Subcutaneous abdominal adipose tissue (tissue), 5 donors: ENCODE measurements around the gene TNFRSF13B.

Source experiments
- H3K27ac ChIP-seq: one replicate; pipeline ENCODE4 v1.7.0; 2013; ENCODE audit warnings: low read depth, mild to moderate bottlenecking, inconsistent platforms, low read length, moderate library complexity
- H3K27me3 ChIP-seq, 5 donors: one replicate each; pipeline ENCODE4 v1.7.0; 2013; ENCODE audit warnings: low read length in 5 of 5, inconsistent platforms in 1 of 5; ENCODE audit not compliant: control insufficient read depth in 5 of 5, insufficient read depth in 4 of 5
- H3K36me3 ChIP-seq, 5 donors: one replicate each; pipeline ENCODE4 v1.7.0; 2013; ENCODE audit warnings: low read length in 5 of 5; ENCODE audit not compliant: control insufficient read depth in 5 of 5, insufficient read depth in 5 of 5
- H3K4me1 ChIP-seq, 5 donors: one replicate each; pipeline ENCODE4 v1.7.0; 2013; ENCODE audit warnings: low read length in 5 of 5, mild to moderate bottlenecking in 3 of 5, moderate library complexity in 1 of 5; ENCODE audit not compliant: control insufficient read depth in 5 of 5, insufficient read depth in 5 of 5
- H3K4me3 ChIP-seq, 5 donors: one replicate each; pipeline ENCODE4 v1.7.0; 2013; ENCODE audit warnings: low read length in 5 of 5, low read depth in 1 of 5
- H3K9ac ChIP-seq, 5 donors: one replicate each; pipeline ENCODE4 v1.7.0; 2013; ENCODE audit warnings: low read length in 5 of 5, mild to moderate bottlenecking in 4 of 5, moderate library complexity in 3 of 5
- H3K9me3 ChIP-seq, 5 donors: one replicate each; pipeline ENCODE4 v1.7.0; 2013; ENCODE audit warnings: low read length in 5 of 5; ENCODE audit not compliant: control insufficient read depth in 5 of 5
- donor health status: healthy.
- donor health status: healthy.
- donor health status: healthy.
- donor health status: healthy.
- donor health status: healthy.

The TNFRSF13B gene

GRCh38 chr17:16971458-16972338 is at the start of gene TNFRSF13B:
TSS of gene TNFRSF13B (minus strand) at chr17:16972118. CDS start at chr17:16972075, 43 bp downstream.
- H3K9me3 ChIP-seq, result no peaks in the 10 kb centered on the region
- H3K27me3 ChIP-seq, result peaks cover 0 to 11% (median 4%) of the 10 kb centered on the region in 5 donors
- H3K9ac ChIP-seq, result no peak within 1 kb of the TSS
- no peaks in the 10 kb centered on the region for H3K4me1 ChIP-seq
- no peaks in the 10 kb centered on the region for H3K36me3 ChIP-seq
- H3K27ac ChIP-seq, result no peak within 1 kb of the TSS
- no peak within 1 kb of the TSS for H3K4me3 ChIP-seq

GRCh38 chr17:17021194-17021863 is 49.4 kb upstream of the TNFRSF13B start:
- Histone ChIP-seq H3K9me3 (no peaks in the 10 kb centered on the region), H3K4me1 (peaks cover 7 to 27% (median 12%) of the 10 kb centered on the region in 5 donors), H3K4me3 (peak overlapping the region in 1 of 5 donors; percentile 5), H3K27ac (peak overlapping the region; percentile 49), H3K27me3 (no peaks in the 10 kb centered on the region), H3K9ac (peak overlapping the region in 3 of 5 donors; percentile 9 to 48 (median 41)), H3K36me3 (no peaks in the 10 kb centered on the region)

- H3K9ac ChIP-seq, result peak overlapping the region in 2 of 5 donors; percentile 9 to 10
- H3K27ac ChIP-seq, result peak overlapping the region; percentile 49
- H3K4me1 ChIP-seq, result peaks cover 7 to 27% (median 12%) of the 10 kb centered on the region in 5 donors
- peak overlapping the region in 1 of 5 donors; percentile 5 for H3K4me3 ChIP-seq
- no peaks in the 10 kb centered on the region for H3K9me3 ChIP-seq
- H3K27me3 ChIP-seq, result no peaks in the 10 kb centered on the region
- no peaks in the 10 kb centered on the region for H3K36me3 ChIP-seq
Observed at GRCh38 chr17:17020821-17021193, 48.9 kb upstream of the TNFRSF13B start.

- no peak overlapping the region for H3K9ac ChIP-seq
- no peak overlapping the region for H3K4me3 ChIP-seq
- H3K27ac ChIP-seq, result no peak overlapping the region
- H3K4me1 ChIP-seq, result peaks cover 7 to 20% (median 12%) of the 10 kb centered on the region in 5 donors
- H3K9me3 ChIP-seq, result no peaks in the 10 kb centered on the region
- no peaks in the 10 kb centered on the region for H3K27me3 ChIP-seq
- H3K36me3 ChIP-seq, result no peaks in the 10 kb centered on the region
Observed at GRCh38 chr17:17019891-17020456, 48.1 kb upstream of the TNFRSF13B start.

GRCh38 chr17:17019430-17019762 is 47.5 kb upstream of the TNFRSF13B start:
- no peak overlapping the region for H3K9ac ChIP-seq
- no peaks in the 10 kb centered on the region for H3K9me3 ChIP-seq
- H3K4me1 ChIP-seq, result peaks cover 7 to 18% (median 12%) of the 10 kb centered on the region in 5 donors
- no peak overlapping the region for H3K4me3 ChIP-seq
- H3K36me3 ChIP-seq, result no peaks in the 10 kb centered on the region
- H3K27ac ChIP-seq, result no peak overlapping the region
- no peaks in the 10 kb centered on the region for H3K27me3 ChIP-seq

GRCh38 chr17:17018612-17019429 is 46.9 kb upstream of the TNFRSF13B start:
- Histone ChIP-seq H3K27ac (no peak overlapping the region), H3K4me3 (no peak overlapping the region), H3K36me3 (no peaks in the 10 kb centered on the region), H3K4me1 (peaks cover 7 to 18% (median 12%) of the 10 kb centered on the region in 5 donors), H3K9me3 (no peaks in the 10 kb centered on the region), H3K9ac (no peak overlapping the region), H3K27me3 (no peaks in the 10 kb centered on the region)

- Histone ChIP-seq H3K4me3 (no peak overlapping the region), H3K4me1 (peaks cover 7 to 18% (median 12%) of the 10 kb centered on the region in 5 donors), H3K36me3 (no peaks in the 10 kb centered on the region), H3K9ac (no peak overlapping the region), H3K27me3 (no peaks in the 10 kb centered on the region), H3K27ac (no peak overlapping the region), H3K9me3 (no peaks in the 10 kb centered on the region)
Observed at GRCh38 chr17:17018021-17018441, 46.1 kb upstream of the TNFRSF13B start.

GRCh38 chr17:17017343-17018014 is 45.6 kb upstream of the TNFRSF13B start:
- H3K36me3 ChIP-seq, result no peaks in the 10 kb centered on the region
- no peaks in the 10 kb centered on the region for H3K9me3 ChIP-seq
- H3K9ac ChIP-seq, result no peak overlapping the region
- H3K27me3 ChIP-seq, result no peaks in the 10 kb centered on the region
- no peak overlapping the region for H3K4me3 ChIP-seq
- H3K27ac ChIP-seq, result no peak overlapping the region
- H3K4me1 ChIP-seq, result peaks cover 7 to 18% (median 12%) of the 10 kb centered on the region in 5 donors
